ENCODE measurements around the gene MAPK8IP2. TPM values are rescaled to one million over a fixed set of nuclear protein-coding genes. Genes with fewer than 3 reads are reported as not detected.

The MAPK8IP2 gene
- total RNA-seq, 1 experiment from 2014 or later, result 7.8 TPM

DNA sequence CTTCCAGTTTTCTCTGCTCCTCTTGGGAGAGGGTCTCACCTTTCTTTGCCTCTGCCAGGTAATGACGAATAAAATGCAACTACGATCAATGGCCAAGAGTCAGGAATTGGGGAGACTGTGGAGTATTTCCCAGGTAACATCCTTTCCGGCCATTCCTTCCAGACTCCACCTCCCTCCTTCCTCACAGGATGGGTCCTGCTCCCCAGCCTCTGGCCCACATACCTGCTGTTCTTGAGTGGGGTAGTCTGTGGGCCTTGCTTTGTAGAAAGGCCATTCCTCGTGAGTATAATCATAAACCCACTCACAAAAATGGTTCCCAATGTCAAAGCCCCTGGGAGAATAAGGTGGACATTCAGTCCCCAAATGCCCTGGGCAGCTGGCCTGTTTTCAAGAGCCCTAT is 20.8 kb upstream of the MAPK8IP2 start:
- no peak overlapping the region for H3K27ac ChIP-seq (ENCODE audit: low read depth, low read length, poor library complexity, severe bottlenecking)
- no peaks in the 10 kb centered on the region for H3K4me1 ChIP-seq (ENCODE audit: insufficient read depth, low read length, poor library complexity, severe bottlenecking)
- BruUV-seq (replicated peaks), result no TSS peak
- intact Hi-C loops (cut with micrococcal nuclease; ENCODE audit: unreplicated experiment), result no loop called here
- DNase-seq (ENCODE audit: low spot score), result no peak
- H3K9me3 ChIP-seq (ENCODE audit: low read depth, low read length, poor library complexity, severe bottlenecking), result no peaks in the 10 kb centered on the region
- H3K27me3 ChIP-seq (replicated peaks; ENCODE audit: insufficient read depth, low read depth, low read length, poor library complexity), result no peaks in the 10 kb centered on the region
- TF ChIP-seq, protein P1, sequence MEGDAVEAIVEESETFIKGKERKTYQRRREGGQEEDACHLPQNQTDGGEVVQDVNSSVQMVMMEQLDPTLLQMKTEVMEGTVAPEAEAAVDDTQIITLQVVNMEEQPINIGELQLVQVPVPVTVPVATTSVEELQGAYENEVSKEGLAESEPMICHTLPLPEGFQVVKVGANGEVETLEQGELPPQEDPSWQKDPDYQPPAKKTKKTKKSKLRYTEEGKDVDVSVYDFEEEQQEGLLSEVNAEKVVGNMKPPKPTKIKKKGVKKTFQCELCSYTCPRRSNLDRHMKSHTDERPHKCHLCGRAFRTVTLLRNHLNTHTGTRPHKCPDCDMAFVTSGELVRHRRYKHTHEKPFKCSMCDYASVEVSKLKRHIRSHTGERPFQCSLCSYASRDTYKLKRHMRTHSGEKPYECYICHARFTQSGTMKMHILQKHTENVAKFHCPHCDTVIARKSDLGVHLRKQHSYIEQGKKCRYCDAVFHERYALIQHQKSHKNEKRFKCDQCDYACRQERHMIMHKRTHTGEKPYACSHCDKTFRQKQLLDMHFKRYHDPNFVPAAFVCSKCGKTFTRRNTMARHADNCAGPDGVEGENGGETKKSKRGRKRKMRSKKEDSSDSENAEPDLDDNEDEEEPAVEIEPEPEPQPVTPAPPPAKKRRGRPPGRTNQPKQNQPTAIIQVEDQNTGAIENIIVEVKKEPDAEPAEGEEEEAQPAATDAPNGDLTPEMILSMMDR (conservative IDR thresholded peaks at IDR 0.05; ENCODE audit: low read depth, low read length), result no peak
- TF ChIP-seq EZH2 (IDR thresholded peaks at IDR 0.05; ENCODE audit: borderline replicate concordance, low read depth, low read length, poor library complexity, severe bottlenecking), result no peak
- POLR2A ChIA-PET (ENCODE audit: low non-redundant PET), result no interaction called here
- no peak overlapping the region for H3K4me3 ChIP-seq (ENCODE audit: low read depth, low read length, poor library complexity, severe bottlenecking)
- CTCF ChIA-PET, result no interaction called here
- no peaks in the 10 kb centered on the region for H3K36me3 ChIP-seq (ENCODE audit: insufficient read depth, low read length, poor library complexity, severe bottlenecking)

DNA sequence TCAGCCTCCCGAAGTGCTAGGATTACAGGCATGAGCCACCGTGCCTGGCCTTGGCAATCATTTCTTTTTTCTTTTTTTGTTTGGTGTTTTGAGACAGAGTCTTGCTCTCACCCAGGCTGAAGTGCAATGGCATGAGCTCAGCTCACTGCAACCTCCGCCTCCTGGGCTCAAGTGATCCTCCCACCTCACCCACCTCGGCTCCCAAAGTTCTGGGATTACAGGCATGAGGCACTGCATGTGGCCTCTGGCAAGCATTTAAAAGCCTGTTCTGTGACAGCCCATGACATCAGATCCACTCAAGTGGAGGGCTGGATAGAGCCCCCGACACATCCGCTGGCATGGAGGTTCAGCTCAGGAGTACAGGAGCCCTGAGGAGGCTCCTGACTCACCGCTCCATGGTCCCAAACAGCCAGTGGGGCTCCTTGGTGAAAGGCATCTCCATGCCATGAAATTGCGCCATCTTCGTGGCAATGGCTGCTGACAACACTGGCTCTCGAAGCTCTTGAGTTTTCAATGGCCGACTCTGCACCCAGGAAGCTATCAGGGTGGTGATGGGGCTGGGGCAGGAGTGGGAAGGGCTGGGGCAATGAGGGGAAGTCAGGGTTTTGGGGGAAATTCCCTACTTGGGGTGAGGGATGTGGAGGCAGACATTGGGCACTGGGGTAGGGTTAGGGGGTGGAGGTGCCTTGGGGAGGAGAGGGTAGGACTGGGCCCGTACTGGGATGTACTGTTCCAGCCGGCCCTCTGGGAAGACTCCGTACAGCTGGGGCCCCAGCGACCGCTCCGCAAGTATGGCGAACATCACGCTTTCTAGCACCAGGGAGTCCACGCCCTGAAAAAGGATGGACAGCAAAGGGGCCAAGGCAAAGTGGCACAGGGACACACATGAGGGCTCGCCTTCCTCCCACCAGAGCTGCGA is 19.3 kb upstream of the MAPK8IP2 start:
- H3K27me3 ChIP-seq (replicated peaks; ENCODE audit: insufficient read depth, low read depth, low read length, poor library complexity), result no peaks in the 10 kb centered on the region
- POLR2A ChIA-PET (ENCODE audit: low non-redundant PET), result interaction anchor here (0.7 kb wide), 1 partner anchor 239 kb away, joined by 6 read pairs; no protein-coding TSS in a partner anchor
- H3K9me3 ChIP-seq (ENCODE audit: low read depth, low read length, poor library complexity, severe bottlenecking), result no peaks in the 10 kb centered on the region
- BruUV-seq (replicated peaks), result no TSS peak
- H3K27ac ChIP-seq (ENCODE audit: low read depth, low read length, poor library complexity, severe bottlenecking), result no peak overlapping the region
- TF ChIP-seq, protein P1 (conservative IDR thresholded peaks at IDR 0.05; ENCODE audit: low read depth, low read length), result no peak
- no peak for TF ChIP-seq EZH2 (IDR thresholded peaks at IDR 0.05; ENCODE audit: borderline replicate concordance, low read depth, low read length, poor library complexity, severe bottlenecking)
- no peaks in the 10 kb centered on the region for H3K4me1 ChIP-seq (ENCODE audit: insufficient read depth, low read length, poor library complexity, severe bottlenecking)
- intact Hi-C loops (cut with micrococcal nuclease; ENCODE audit: unreplicated experiment), result no loop called here
- no peak for DNase-seq (ENCODE audit: low spot score)
- CTCF ChIA-PET, result no interaction called here
- no peaks in the 10 kb centered on the region for H3K36me3 ChIP-seq (ENCODE audit: insufficient read depth, low read length, poor library complexity, severe bottlenecking)
- H3K4me3 ChIP-seq (ENCODE audit: low read depth, low read length, poor library complexity, severe bottlenecking), result peak overlapping the region; percentile 74

DNA sequence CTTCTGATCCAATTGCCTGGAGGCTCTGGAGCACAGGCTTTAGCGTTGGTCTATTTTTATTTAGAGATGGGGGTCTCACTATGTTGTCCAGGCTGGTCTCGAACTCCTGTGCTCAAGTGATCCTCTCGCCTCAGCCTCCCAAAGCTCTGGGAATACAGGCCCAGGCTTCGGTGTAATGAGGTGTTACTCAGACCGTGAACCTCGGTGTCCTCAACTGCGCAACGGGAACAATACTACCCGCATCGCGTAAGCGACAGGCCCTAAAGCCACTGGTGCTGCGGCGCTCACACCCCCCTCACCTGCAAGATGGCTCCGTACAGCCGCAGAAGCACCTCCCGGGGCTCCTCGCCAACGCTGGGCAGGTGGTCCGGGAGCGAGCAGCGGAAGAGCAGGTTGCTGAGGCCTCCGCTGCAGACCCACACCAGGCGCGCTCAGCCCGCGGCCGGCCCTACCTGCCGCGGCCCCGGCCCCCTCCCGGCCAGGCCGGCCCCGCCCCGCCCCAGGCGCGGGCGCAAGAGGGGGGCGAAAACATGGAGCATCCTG is 18.6 kb upstream of the MAPK8IP2 start:
- Histone ChIP-seq H3K4me1 (ENCODE audit: insufficient read depth, low read length, poor library complexity, severe bottlenecking) (no peaks in the 10 kb centered on the region), H3K9me3 (ENCODE audit: low read depth, low read length, poor library complexity, severe bottlenecking) (no peaks in the 10 kb centered on the region), H3K4me3 (ENCODE audit: low read depth, low read length, poor library complexity, severe bottlenecking) (peak overlapping the region; percentile 74), H3K36me3 (ENCODE audit: insufficient read depth, low read length, poor library complexity, severe bottlenecking) (no peaks in the 10 kb centered on the region), H3K27ac (ENCODE audit: low read depth, low read length, poor library complexity, severe bottlenecking) (peak overlapping the region; percentile 92), H3K27me3 (replicated peaks; ENCODE audit: insufficient read depth, low read depth, low read length, poor library complexity) (no peaks in the 10 kb centered on the region)
- TF ChIP-seq, protein P1 (conservative IDR thresholded peaks at IDR 0.05; ENCODE audit: low read depth, low read length), result no peak
- no peak for TF ChIP-seq EZH2 (IDR thresholded peaks at IDR 0.05; ENCODE audit: borderline replicate concordance, low read depth, low read length, poor library complexity, severe bottlenecking)
- CTCF ChIA-PET, result no interaction called here
- POLR2A ChIA-PET (ENCODE audit: low non-redundant PET), result no interaction called here
- intact Hi-C loops (cut with micrococcal nuclease; ENCODE audit: unreplicated experiment), result no loop called here
- BruUV-seq (replicated peaks), result TSS peak; percentile 55
- DNase-seq (ENCODE audit: low spot score), result no peak
